DOHH2 (cell line): ENCODE measurements around the gene LPGAT1.

Source experiments
- H3F3A ChIP-seq: fragments of 200-600 bp; sonication (generic), shearing (Covaris generic); 2 replicates; pipeline ENCODE4 v1.6.0; 2016; ENCODE audit warnings: antibody characterized with exemption, mild to moderate bottlenecking; ENCODE audit not compliant: control insufficient read depth, insufficient read depth
- H3K27ac ChIP-seq: fragments of 200-600 bp; sonication (generic); 2 replicates; pipeline ENCODE4 v1.5.1; 2014; ENCODE audit warnings: low read depth, mild to moderate bottlenecking, low read length, moderate library complexity
- H3K27me3 ChIP-seq: fragments of 200-600 bp; sonication (generic); 2 replicates; pipeline ENCODE4 v1.6.1; 2014; ENCODE audit warnings: mild to moderate bottlenecking, low read length, mixed read lengths; ENCODE audit not compliant: control insufficient read depth
- H3K36me3 ChIP-seq: fragments of 200-600 bp; sonication (generic); 2 replicates; pipeline ENCODE4 v1.6.1; 2014; ENCODE audit warnings: mild to moderate bottlenecking, low read length, moderate library complexity, mixed read lengths; ENCODE audit not compliant: control insufficient read depth
- H3K4me1 ChIP-seq: fragments of 200-600 bp; sonication (generic); 2 replicates; pipeline ENCODE4 v1.6.1; 2014; ENCODE audit warnings: mild to moderate bottlenecking, low read length, mixed read lengths; ENCODE audit not compliant: control insufficient read depth
- H3K4me2 ChIP-seq: fragments of 200-600 bp; sonication (generic); 2 replicates; pipeline ENCODE4 v1.6.0; 2014; ENCODE audit warnings: mild to moderate bottlenecking, low read length, moderate library complexity
- H3K4me3 ChIP-seq: fragments of 200-600 bp; sonication (generic); 2 replicates; pipeline ENCODE4 v1.5.1; 2014; ENCODE audit warnings: mild to moderate bottlenecking, low read length, mixed read lengths
- H3K79me2 ChIP-seq: fragments of 200-600 bp; sonication (generic); 2 replicates; pipeline ENCODE4 v1.6.1; 2014; ENCODE audit warnings: mild to moderate bottlenecking, low read length, mixed read lengths; ENCODE audit not compliant: control insufficient read depth
- H3K9me2 ChIP-seq: fragments of 200-600 bp; sonication (generic); replicated peaks from 2 replicates; pipeline ENCODE4 v1.6.1; 2014; ENCODE audit warnings: mild to moderate bottlenecking, low read length, mixed read lengths; ENCODE audit not compliant: control insufficient read depth
- H3K9me3 ChIP-seq: fragments of 200-600 bp; sonication (generic); 2 replicates; pipeline ENCODE4 v1.6.1; 2014; ENCODE audit warnings: antibody characterized with exemption, low read length, mixed read lengths; ENCODE audit not compliant: control insufficient read depth, insufficient read depth
- H4K20me1 ChIP-seq: fragments of 200-600 bp; sonication (generic); 2 replicates; pipeline ENCODE4 v1.6.0; 2014; ENCODE audit warnings: low read depth, mild to moderate bottlenecking, antibody characterized with exemption, low read length, moderate library complexity; ENCODE audit not compliant: control insufficient read depth, insufficient read depth
- CTCF ChIP-seq: fragments of 200-600 bp; sonication (generic); IDR thresholded peaks from one replicate; pipeline ENCODE4 v1.5.1; 2014; ENCODE audit warnings: antibody characterized with exemption, mild to moderate bottlenecking, low read depth, low read length; ENCODE audit not compliant: poor library complexity, severe bottlenecking
- EZH2phosphoT487 ChIP-seq: fragments of 200-600 bp; sonication (generic); IDR thresholded peaks from 2 replicates; pipeline ENCODE4 v1.6.1; 2017; ENCODE audit warnings: borderline replicate concordance, mild to moderate bottlenecking, antibody characterized with exemption, low read length, moderate library complexity, mixed read lengths

LPGAT1 gene

GRCh38 chr1:211742889-211743529 lies 87.6 kb downstream of the LPGAT1 start:
- no peaks in the 10 kb centered on the region for H3K27me3 ChIP-seq
- H3K9me2 ChIP-seq, result no peaks in the 10 kb centered on the region
- no peaks in the 10 kb centered on the region for H3F3A ChIP-seq
- no peak overlapping the region for H3K27ac ChIP-seq
- no peak overlapping the region for H3K4me2 ChIP-seq
- no peaks in the 10 kb centered on the region for H3K36me3 ChIP-seq
- H3K79me2 ChIP-seq, result no peaks in the 10 kb centered on the region
- no peak for TF ChIP-seq CTCF
- no peak for TF ChIP-seq EZH2phosphoT487
- H3K4me3 ChIP-seq, result no peak overlapping the region
- no peaks in the 10 kb centered on the region for H4K20me1 ChIP-seq
- H3K9me3 ChIP-seq, result no peaks in the 10 kb centered on the region
- H3K4me1 ChIP-seq, result no peaks in the 10 kb centered on the region

GRCh38 chr1:211742272-211742671 lies 88.3 kb downstream of the LPGAT1 start:
- H3K27ac ChIP-seq, result no peak overlapping the region
- no peaks in the 10 kb centered on the region for H4K20me1 ChIP-seq
- H3K4me1 ChIP-seq, result no peaks in the 10 kb centered on the region
- TF ChIP-seq CTCF (no peak), EZH2phosphoT487 (no peak)
- H3K79me2 ChIP-seq, result no peaks in the 10 kb centered on the region
- no peaks in the 10 kb centered on the region for H3K9me3 ChIP-seq
- H3K27me3 ChIP-seq, result no peaks in the 10 kb centered on the region
- H3K36me3 ChIP-seq, result no peaks in the 10 kb centered on the region
- H3F3A ChIP-seq, result no peaks in the 10 kb centered on the region
- no peak overlapping the region for H3K4me3 ChIP-seq
- H3K4me2 ChIP-seq, result no peak overlapping the region
- H3K9me2 ChIP-seq, result no peaks in the 10 kb centered on the region

- Histone ChIP-seq H4K20me1 (no peaks in the 10 kb centered on the region), H3K4me3 (no peak overlapping the region), H3F3A (no peaks in the 10 kb centered on the region), H3K79me2 (no peaks in the 10 kb centered on the region), H3K4me2 (no peak overlapping the region), H3K27me3 (no peaks in the 10 kb centered on the region), H3K9me2 (no peaks in the 10 kb centered on the region), H3K36me3 (no peaks in the 10 kb centered on the region), H3K9me3 (no peaks in the 10 kb centered on the region), H3K4me1 (no peaks in the 10 kb centered on the region), H3K27ac (no peak overlapping the region)
- TF ChIP-seq EZH2phosphoT487 (no peak), CTCF (no peak)
These were observed 88.8 kb downstream of the LPGAT1 start for GRCh38 chr1:211741788-211742187.
